Neuronal stem cell (in vitro differentiated cells): Measurements from ENCODE around the gene GRIN2A.

Experiments
- DNase-seq: peaks from one replicate; pipeline ENCODE4 v3.0.0-alpha.2; 2013; ENCODE audit warnings: low spot score
- H2AFZ ChIP-seq: one replicate; pipeline ENCODE4 v1.6.1; 2013; ENCODE audit warnings: mild to moderate bottlenecking, low read length, inconsistent platforms
- H2AK5ac ChIP-seq: 2 replicates; pipeline ENCODE4 v1.6.1; 2013; ENCODE audit warnings: low read depth, mild to moderate bottlenecking, inconsistent platforms, low read length, moderate library complexity, mixed read lengths
- H2BK120ac ChIP-seq: 2 replicates; pipeline ENCODE4 v1.6.1; 2013; ENCODE audit warnings: low read depth, mild to moderate bottlenecking, inconsistent platforms, low read length, moderate library complexity, mixed read lengths
- H2BK12ac ChIP-seq: one replicate; pipeline ENCODE4 v1.6.1; 2013; ENCODE audit warnings: low read length, inconsistent platforms
- H2BK15ac ChIP-seq: 2 replicates; pipeline ENCODE4 v1.6.1; 2013; ENCODE audit warnings: mild to moderate bottlenecking, low read length, inconsistent platforms, mixed read lengths
- H2BK5ac ChIP-seq: one replicate; pipeline ENCODE4 v1.6.1; 2013; ENCODE audit warnings: inconsistent platforms, mild to moderate bottlenecking, low read length, moderate library complexity
- H3K14ac ChIP-seq: one replicate; pipeline ENCODE4 v1.6.1; 2013; ENCODE audit warnings: low read length, inconsistent platforms
- H3K18ac ChIP-seq: 2 replicates; pipeline ENCODE4 v1.6.1; 2013; ENCODE audit warnings: low read length, inconsistent platforms
- H3K23ac ChIP-seq: 2 replicates; pipeline ENCODE4 v1.6.1; 2013; ENCODE audit warnings: low read depth, mild to moderate bottlenecking, mixed read lengths, low read length, inconsistent platforms; ENCODE audit not compliant: poor library complexity
- H3K27ac ChIP-seq: replicated peaks from 3 replicates; pipeline ENCODE4 v1.5.1; 2013; ENCODE audit warnings: low read length, inconsistent platforms
- H3K27me3 ChIP-seq, 3 experiments: 2 replicates each; pipeline ENCODE4 v1.6.1; 2013; ENCODE audit warnings: low read length in 3 of 3, mild to moderate bottlenecking in 2 of 3, inconsistent platforms in 1 of 3, low read depth in 1 of 3, mixed read lengths in 1 of 3, moderate library complexity in 1 of 3; ENCODE audit not compliant: control insufficient read depth in 3 of 3, insufficient read depth in 3 of 3
- H3K36me3 ChIP-seq, 2 donors: replicated peaks in 1 of 2; 2 replicates each; pipeline ENCODE4 v1.6.1; 2013; ENCODE audit warnings: low read length in 2 of 2; ENCODE audit not compliant: control insufficient read depth in 2 of 2, insufficient read depth in 2 of 2
- H3K4ac ChIP-seq: 2 replicates; pipeline ENCODE4 v1.6.1; 2013; ENCODE audit warnings: inconsistent platforms, mild to moderate bottlenecking, low read length, moderate library complexity
- H3K4me1 ChIP-seq, 2 donors: 1 replicate in 1 of 2; 2 replicates in 1 of 2; pipeline ENCODE4 v1.6.1; 2013; ENCODE audit warnings: low read length in 2 of 2, low read depth in 1 of 2; ENCODE audit not compliant: control insufficient read depth in 2 of 2, insufficient read depth in 1 of 2
- H3K4me2 ChIP-seq: one replicate; pipeline ENCODE4 v1.6.1; 2013; ENCODE audit warnings: mild to moderate bottlenecking, low read length, inconsistent platforms; ENCODE audit not compliant: insufficient read depth, poor library complexity, severe bottlenecking
- H3K4me3 ChIP-seq, 2 donors: 2 replicates each; pipeline ENCODE4 v1.5.1; 2013; ENCODE audit warnings: low read length in 2 of 2, mild to moderate bottlenecking in 2 of 2, inconsistent platforms in 1 of 2, moderate library complexity in 1 of 2
- H3K79me1 ChIP-seq: one replicate; pipeline ENCODE4 v1.6.1; 2013; ENCODE audit warnings: low read depth, mild to moderate bottlenecking, inconsistent platforms, low read length, moderate library complexity
- H3K9ac ChIP-seq: one replicate; pipeline ENCODE4 v1.6.1; 2013; ENCODE audit warnings: mild to moderate bottlenecking, low read depth, low read length, inconsistent platforms; ENCODE audit not compliant: poor library complexity
- H3K9me3 ChIP-seq, 2 donors: replicated peaks in 1 of 2; 2 replicates each; pipeline versions ENCODE3 to v1.6.1; 2013; ENCODE audit warnings: low read length in 2 of 2, mild to moderate bottlenecking in 2 of 2, inconsistent platforms in 1 of 2, low read depth in 1 of 2, mixed read lengths in 1 of 2, moderate library complexity in 1 of 2; ENCODE audit not compliant: control insufficient read depth in 2 of 2, insufficient read depth in 1 of 2
- H4K8ac ChIP-seq: one replicate; pipeline ENCODE4 v1.6.1; 2013; ENCODE audit warnings: low read depth, mild to moderate bottlenecking, inconsistent platforms, low read length, moderate library complexity
- H4K91ac ChIP-seq: one replicate; pipeline ENCODE4 v1.6.1; 2013; ENCODE audit warnings: low read length, low read depth, mild to moderate bottlenecking, inconsistent platforms; ENCODE audit not compliant: poor library complexity
- WGBS, 2 donors: extraction: QIAGEN DNeasy Blood & Tissue Kit; methylation state at CpG; one replicate each; pipeline ENCODE4 v1.1.7; 2013; ENCODE audit warnings: missing lambda C conversion rate in 2 of 2, mixed read lengths in 1 of 2; ENCODE audit not compliant: insufficient read length in 2 of 2, insufficient replicate concordance in 1 of 2; ENCODE audit errors: extremely low coverage in 2 of 2; 5-methylcytosine and 5-hydroxymethylcytosine counted together

GRIN2A gene

GRCh38 chr16:10165643-10166042 lies 16.6 kb downstream of the GRIN2A start:
- H2AK5ac ChIP-seq, result no peak overlapping the region
- no peak overlapping the region for H2BK120ac ChIP-seq
- H3K27me3 ChIP-seq, result no peaks in the 10 kb centered on the region
- H3K4me2 ChIP-seq, result no peak overlapping the region
- DNase-seq, result no peak
- H2BK15ac ChIP-seq, result no peak overlapping the region
- no peaks in the 10 kb centered on the region for H3K79me1 ChIP-seq
- no peak overlapping the region for H3K4me3 ChIP-seq
- H3K23ac ChIP-seq, result no peak overlapping the region
- no peak overlapping the region for H3K14ac ChIP-seq
- H4K8ac ChIP-seq, result no peak overlapping the region
- no peak overlapping the region for H3K4ac ChIP-seq
- no peak overlapping the region for H3K18ac ChIP-seq
- H3K4me1 ChIP-seq, result no peaks in the 10 kb centered on the region
- H3K9ac ChIP-seq, result no peak overlapping the region
- H4K91ac ChIP-seq, result no peak overlapping the region
- no peaks in the 10 kb centered on the region for H3K9me3 ChIP-seq
- no peaks in the 10 kb centered on the region for H3K36me3 ChIP-seq
- WGBS, 2 donors, result no CpG with 5 or more reads among the region's 1 CpG
- no peak overlapping the region for H2AFZ ChIP-seq
- no peak overlapping the region for H2BK5ac ChIP-seq
- H2BK12ac ChIP-seq, result no peak overlapping the region
- no peak overlapping the region for H3K27ac ChIP-seq

- H3K36me3 ChIP-seq, result no peaks in the 10 kb centered on the region
- no peak overlapping the region for H3K23ac ChIP-seq
- H3K9ac ChIP-seq, result no peak overlapping the region
- H3K79me1 ChIP-seq, result no peaks in the 10 kb centered on the region
- H3K4me1 ChIP-seq, result no peaks in the 10 kb centered on the region
- H3K4me2 ChIP-seq, result no peak overlapping the region
- H2AFZ ChIP-seq, result no peak overlapping the region
- H3K4me3 ChIP-seq, result no peak overlapping the region
- no peak for DNase-seq
- no peak overlapping the region for H2BK5ac ChIP-seq
- no peak overlapping the region for H4K8ac ChIP-seq
- H2BK15ac ChIP-seq, result no peak overlapping the region
- H2BK12ac ChIP-seq, result no peak overlapping the region
- H3K18ac ChIP-seq, result no peak overlapping the region
- H2AK5ac ChIP-seq, result no peak overlapping the region
- H3K14ac ChIP-seq, result no peak overlapping the region
- H3K27ac ChIP-seq, result no peak overlapping the region
- no CpG with 5 or more reads among the region's 1 CpG for WGBS, 2 donors
- no peaks in the 10 kb centered on the region for H3K27me3 ChIP-seq
- no peaks in the 10 kb centered on the region for H3K9me3 ChIP-seq
- no peak overlapping the region for H2BK120ac ChIP-seq
- H3K4ac ChIP-seq, result no peak overlapping the region
- no peak overlapping the region for H4K91ac ChIP-seq
Measured at GRCh38 chr16:10162981-10163380, 19.2 kb downstream of the GRIN2A start.

- H3K9ac ChIP-seq, result no peak overlapping the region
- H2AFZ ChIP-seq, result no peak overlapping the region
- H3K14ac ChIP-seq, result no peak overlapping the region
- H2BK5ac ChIP-seq, result no peak overlapping the region
- no peak overlapping the region for H4K91ac ChIP-seq
- H3K79me1 ChIP-seq, result no peaks in the 10 kb centered on the region
- H3K23ac ChIP-seq, result no peak overlapping the region
- no peaks in the 10 kb centered on the region for H3K27me3 ChIP-seq
- no peak for DNase-seq
- no CpG with 5 or more reads among the region's 4 CpGs for WGBS, 2 donors
- H2BK15ac ChIP-seq, result no peak overlapping the region
- H3K27ac ChIP-seq, result no peak overlapping the region
- no peak overlapping the region for H2BK12ac ChIP-seq
- H4K8ac ChIP-seq, result no peak overlapping the region
- no peak overlapping the region for H3K18ac ChIP-seq
- H3K4me1 ChIP-seq, result peaks cover 0 to 2% of the 10 kb centered on the region in 2 donors
- no peak overlapping the region for H3K4ac ChIP-seq
- H2AK5ac ChIP-seq, result no peak overlapping the region
- no peak overlapping the region for H3K4me3 ChIP-seq
- H2BK120ac ChIP-seq, result no peak overlapping the region
- H3K9me3 ChIP-seq, result no peaks in the 10 kb centered on the region
- H3K36me3 ChIP-seq, result no peaks in the 10 kb centered on the region
- H3K4me2 ChIP-seq, result no peak overlapping the region
Measured at GRCh38 chr16:10156099-10156498, 26.1 kb downstream of the GRIN2A start.

GRCh38 chr16:10154389-10154788 lies 27.8 kb downstream of the GRIN2A start:
- Histone ChIP-seq H2BK120ac (no peak overlapping the region), H3K4me2 (no peak overlapping the region), H3K4ac (no peak overlapping the region), H3K14ac (no peak overlapping the region), H3K23ac (no peak overlapping the region), H3K79me1 (no peaks in the 10 kb centered on the region), H2AK5ac (no peak overlapping the region), H3K27ac (no peak overlapping the region), H2BK5ac (no peak overlapping the region), H2BK15ac (no peak overlapping the region), H3K18ac (no peak overlapping the region), H2AFZ (no peak overlapping the region), H3K27me3 (no peaks in the 10 kb centered on the region), H3K9ac (no peak overlapping the region), H3K9me3 (no peaks in the 10 kb centered on the region), H4K8ac (no peak overlapping the region), H2BK12ac (no peak overlapping the region), H3K4me1 (peaks cover 0 to 2% of the 10 kb centered on the region in 2 donors), H3K36me3 (no peaks in the 10 kb centered on the region), H3K4me3 (no peak overlapping the region), H4K91ac (no peak overlapping the region)
- no peak for DNase-seq
- WGBS, 2 donors, result no CpG with 5 or more reads among the region's 2 CpGs
